ENCODE data around the gene EXT2.

Gene EXT2

DNA sequence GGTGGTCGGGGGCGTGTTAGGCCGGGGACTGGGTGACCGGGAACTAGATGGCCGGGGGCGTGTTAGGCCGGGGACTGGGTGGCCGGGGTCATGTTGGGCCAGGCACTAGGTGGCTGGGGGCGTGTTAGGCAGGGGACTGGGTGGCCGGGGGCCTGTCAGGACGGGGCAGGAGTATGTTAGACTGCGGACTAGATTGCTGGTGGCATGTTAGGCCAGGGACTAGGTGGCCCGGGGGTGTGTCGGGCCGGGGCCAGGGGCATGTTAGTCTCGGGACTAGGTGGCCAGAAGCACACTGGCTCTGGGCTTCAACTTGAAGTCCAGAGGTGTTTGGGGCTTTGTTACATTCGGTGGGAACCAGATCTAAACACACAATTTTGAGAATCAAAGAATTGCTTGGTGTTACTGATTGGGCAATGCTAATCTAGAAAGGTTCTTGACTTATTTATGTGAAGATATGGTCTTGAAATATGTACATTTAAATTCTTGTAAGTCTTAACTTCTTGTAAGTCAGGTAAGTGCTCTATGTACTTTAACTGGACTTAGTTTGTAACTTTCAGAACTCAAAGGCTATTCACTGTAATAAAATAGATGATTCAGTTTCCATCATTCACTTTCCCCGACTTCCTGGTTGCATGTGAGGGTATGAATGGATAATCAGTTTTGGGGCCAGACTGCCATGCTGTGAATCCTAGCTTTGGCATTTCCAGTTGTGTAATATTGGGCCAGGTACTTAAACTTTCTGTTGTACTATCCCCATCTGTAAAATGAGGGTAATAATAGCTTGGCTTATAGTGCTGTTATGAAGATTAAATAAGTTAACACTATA lies 1.1 kb downstream of the EXT2 start:
- H3K4me3 ChIP-seq (ENCODE audit: low read length, poor library complexity, severe bottlenecking), result peak overlapping the region; percentile 84
- H3F3A ChIP-seq (ENCODE audit: low read depth), result no peaks in the 10 kb centered on the region
- H3K9me3 ChIP-seq (ENCODE audit: insufficient read depth, low read depth, low read length), result no peaks in the 10 kb centered on the region
- peak overlapping the region; percentile 84 for H3K9ac ChIP-seq (ENCODE audit: low read depth, low read length, poor library complexity, severe bottlenecking)
- no peaks in the 10 kb centered on the region for H3K9me2 ChIP-seq (replicated peaks; ENCODE audit: low read depth, low read length)
- peaks cover 30% of the 10 kb centered on the region for H3K79me2 ChIP-seq (ENCODE audit: insufficient read depth, low read length)
- peak overlapping the region; percentile 88 for H3K4me2 ChIP-seq (ENCODE audit: low read depth, low read length, poor library complexity, severe bottlenecking)
- peaks cover 18% of the 10 kb centered on the region for H3K4me1 ChIP-seq (ENCODE audit: insufficient read depth, low read length, poor library complexity, severe bottlenecking)
- TF ChIP-seq, protein P1, sequence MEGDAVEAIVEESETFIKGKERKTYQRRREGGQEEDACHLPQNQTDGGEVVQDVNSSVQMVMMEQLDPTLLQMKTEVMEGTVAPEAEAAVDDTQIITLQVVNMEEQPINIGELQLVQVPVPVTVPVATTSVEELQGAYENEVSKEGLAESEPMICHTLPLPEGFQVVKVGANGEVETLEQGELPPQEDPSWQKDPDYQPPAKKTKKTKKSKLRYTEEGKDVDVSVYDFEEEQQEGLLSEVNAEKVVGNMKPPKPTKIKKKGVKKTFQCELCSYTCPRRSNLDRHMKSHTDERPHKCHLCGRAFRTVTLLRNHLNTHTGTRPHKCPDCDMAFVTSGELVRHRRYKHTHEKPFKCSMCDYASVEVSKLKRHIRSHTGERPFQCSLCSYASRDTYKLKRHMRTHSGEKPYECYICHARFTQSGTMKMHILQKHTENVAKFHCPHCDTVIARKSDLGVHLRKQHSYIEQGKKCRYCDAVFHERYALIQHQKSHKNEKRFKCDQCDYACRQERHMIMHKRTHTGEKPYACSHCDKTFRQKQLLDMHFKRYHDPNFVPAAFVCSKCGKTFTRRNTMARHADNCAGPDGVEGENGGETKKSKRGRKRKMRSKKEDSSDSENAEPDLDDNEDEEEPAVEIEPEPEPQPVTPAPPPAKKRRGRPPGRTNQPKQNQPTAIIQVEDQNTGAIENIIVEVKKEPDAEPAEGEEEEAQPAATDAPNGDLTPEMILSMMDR (conservative IDR thresholded peaks at IDR 0.05; ENCODE audit: low read length), result no peak
- TF ChIP-seq EZH2phosphoT487 (IDR thresholded peaks at IDR 0.05; ENCODE audit: borderline replicate concordance), result no peak
- no peaks in the 10 kb centered on the region for H3K36me3 ChIP-seq (ENCODE audit: insufficient read depth, low read length)
- peaks cover 11% of the 10 kb centered on the region for H4K20me1 ChIP-seq (ENCODE audit: insufficient read depth, low read length, poor library complexity, severe bottlenecking)
- peak overlapping the region; percentile 51; the same call in 1 of the 2 replicates for H2AFZ ChIP-seq (ENCODE audit: low read length)
- no peaks in the 10 kb centered on the region for H3K27me3 ChIP-seq (ENCODE audit: insufficient read depth, low read length, poor library complexity, severe bottlenecking)

DNA sequence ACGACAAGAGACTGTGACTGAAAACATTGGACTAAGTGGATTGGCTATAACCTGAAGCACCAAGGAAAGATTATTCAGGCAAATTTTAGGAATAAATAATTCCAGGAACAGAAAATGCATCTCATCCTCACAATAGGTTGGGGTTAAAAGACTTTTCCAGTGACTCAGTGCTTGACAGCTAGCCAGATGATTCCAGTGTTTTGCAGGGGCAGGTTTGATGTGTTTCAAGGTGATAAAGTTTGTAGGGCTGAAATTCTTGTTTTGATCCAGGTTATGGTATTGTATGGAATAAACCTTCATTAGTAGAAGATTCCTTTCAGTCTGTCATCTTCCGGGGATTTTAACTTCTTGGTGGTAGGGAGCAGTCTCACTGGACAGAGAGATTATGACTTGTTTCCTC lies 2.3 kb downstream of the EXT2 start:
- no peaks in the 10 kb centered on the region for H3K9me2 ChIP-seq (replicated peaks; ENCODE audit: low read depth, low read length)
- no peaks in the 10 kb centered on the region for H3F3A ChIP-seq (ENCODE audit: low read depth)
- TF ChIP-seq, protein P1 (conservative IDR thresholded peaks at IDR 0.05; ENCODE audit: low read length), result no peak
- no peak for TF ChIP-seq EZH2phosphoT487 (IDR thresholded peaks at IDR 0.05; ENCODE audit: borderline replicate concordance)
- H3K79me2 ChIP-seq (ENCODE audit: insufficient read depth, low read length), result peaks cover 31% of the 10 kb centered on the region
- no peak overlapping the region for H3K4me3 ChIP-seq (ENCODE audit: low read length, poor library complexity, severe bottlenecking)
- no peaks in the 10 kb centered on the region for H3K27me3 ChIP-seq (ENCODE audit: insufficient read depth, low read length, poor library complexity, severe bottlenecking)
- peaks cover 16% of the 10 kb centered on the region for H4K20me1 ChIP-seq (ENCODE audit: insufficient read depth, low read length, poor library complexity, severe bottlenecking)
- H3K36me3 ChIP-seq (ENCODE audit: insufficient read depth, low read length), result no peaks in the 10 kb centered on the region
- no peaks in the 10 kb centered on the region for H3K9me3 ChIP-seq (ENCODE audit: insufficient read depth, low read depth, low read length)
- no peak overlapping the region for H3K9ac ChIP-seq (ENCODE audit: low read depth, low read length, poor library complexity, severe bottlenecking)
- H3K4me2 ChIP-seq (ENCODE audit: low read depth, low read length, poor library complexity, severe bottlenecking), result peak overlapping the region; percentile 22
- no peak overlapping the region for H2AFZ ChIP-seq (ENCODE audit: low read length)
- H3K4me1 ChIP-seq (ENCODE audit: insufficient read depth, low read length, poor library complexity, severe bottlenecking), result peaks cover 27% of the 10 kb centered on the region

- Histone ChIP-seq H3K27me3 (ENCODE audit: insufficient read depth, low read length, poor library complexity, severe bottlenecking) (no peaks in the 10 kb centered on the region), H2AFZ (ENCODE audit: low read length) (no peak overlapping the region), H3K9me3 (ENCODE audit: insufficient read depth, low read depth, low read length) (no peaks in the 10 kb centered on the region), H3K4me1 (ENCODE audit: insufficient read depth, low read length, poor library complexity, severe bottlenecking) (peaks cover 35% of the 10 kb centered on the region), H3K36me3 (ENCODE audit: insufficient read depth, low read length) (no peaks in the 10 kb centered on the region), H3K9ac (ENCODE audit: low read depth, low read length, poor library complexity, severe bottlenecking) (no peak overlapping the region), H3K4me3 (ENCODE audit: low read length, poor library complexity, severe bottlenecking) (no peak overlapping the region), H4K20me1 (ENCODE audit: insufficient read depth, low read length, poor library complexity, severe bottlenecking) (peaks cover 14% of the 10 kb centered on the region), H3K4me2 (ENCODE audit: low read depth, low read length, poor library complexity, severe bottlenecking) (no peak overlapping the region), H3K79me2 (ENCODE audit: insufficient read depth, low read length) (peaks cover 37% of the 10 kb centered on the region), H3K9me2 (replicated peaks; ENCODE audit: low read depth, low read length) (no peaks in the 10 kb centered on the region), H3F3A (ENCODE audit: low read depth) (no peaks in the 10 kb centered on the region)
- TF ChIP-seq EZH2phosphoT487 (IDR thresholded peaks at IDR 0.05; ENCODE audit: borderline replicate concordance), result no peak
- TF ChIP-seq, protein P1 (conservative IDR thresholded peaks at IDR 0.05; ENCODE audit: low read length), result no peak
These were observed 5.6 kb downstream of the EXT2 start for GRCh38 chr11:44101098-44101497.

Data from Loucy (cell line).